Heart right ventricle (tissue), 16 donors: Measurements from ENCODE around the gene SPNS2. TPM values are rescaled to one million over a fixed set of nuclear protein-coding genes. Genes with fewer than 3 reads are reported as not detected.

Source experiments
- ATAC-seq, 8 donors: fragments of 200-7000 bp; cut with Tn5 transposase; one replicate each; pipeline ENCODE4 v1.9.1; 2020; ENCODE audit warnings: mild to moderate bottlenecking in 8 of 8, moderate library complexity in 8 of 8, moderate number of reproducible peaks in 1 of 8
- DNase-seq, 2 donors: peaks; one replicate each; pipeline ENCODE4 v3.0.0-alpha.2; 2020
- H3K27ac ChIP-seq, 10 donors: fragments of 200-600 bp; sonication (generic) in 2 of 10; one replicate each; pipeline versions ENCODE4 v1.5.0 to v1.8.0; 2020 to 2022; ENCODE audit warnings: mild to moderate bottlenecking in 3 of 10
- H3K27me3 ChIP-seq, 7 donors: fragments of 200-600 bp; one replicate each; pipeline ENCODE4 v1.8.0; 2021 to 2022; ENCODE audit warnings: mild to moderate bottlenecking in 2 of 7
- H3K36me3 ChIP-seq, 9 donors: fragments of 200-600 bp; sonication (generic) in 1 of 9; one replicate each; pipeline versions ENCODE4 v1.5.0 to v1.8.0; 2020 to 2022; ENCODE audit warnings: mild to moderate bottlenecking in 2 of 9
- H3K4me1 ChIP-seq, 9 donors: fragments of 200-600 bp; sonication (generic) in 1 of 9; one replicate each; pipeline versions ENCODE4 v1.5.0 to v1.8.0; 2020 to 2022; ENCODE audit warnings: mild to moderate bottlenecking in 4 of 9
- H3K4me3 ChIP-seq, 10 donors: fragments of 200-600 bp; sonication (generic) in 2 of 10; one replicate each; pipeline versions ENCODE4 v1.5.0 to v1.8.0; 2020 to 2022; ENCODE audit warnings: mild to moderate bottlenecking in 7 of 10, moderate library complexity in 2 of 10
- H3K9me3 ChIP-seq, 11 donors: fragments of 200-600 bp in 10 of 11; sonication (generic) in 2 of 11; one replicate each; pipeline versions ENCODE4 v1.5.0 to v1.8.0; 2013 to 2022; ENCODE audit warnings: mild to moderate bottlenecking in 2 of 11, control low read depth in 1 of 11, moderate library complexity in 1 of 11
- CTCF ChIP-seq, 9 donors: fragments of 200-600 bp; sonication (generic) in 2 of 9; IDR thresholded peaks; one replicate each; pipeline versions ENCODE4 v1.5.0 to v1.8.0; 2021 to 2022; ENCODE audit warnings: antibody characterized with exemption in 9 of 9, mild to moderate bottlenecking in 5 of 9, moderate library complexity in 1 of 9
- WGBS, 2 donors: extraction: QIAGEN DNeasy Blood & Tissue Kit; methylation state at CpG; one replicate each; pipeline ENCODE4 v1.1.7; 2013; ENCODE audit warnings: inconsistent platforms in 1 of 2; 5-methylcytosine and 5-hydroxymethylcytosine counted together
- intact Hi-C, 10 donors: fragments of 100-400 bp; cut with DNase I; formaldehyde crosslinking; loops; one replicate each; pipeline versions ENCODE4 v1.11.1 to v1.14.2; 2022
- polyA plus RNA-seq, 2 donors: library from polyadenylated mRNA; stranded (reverse); fragments of 200-250 nt; gene quantifications; one replicate each; pipeline ENCODE4 v1.2.3, GENCODE V29; 2013
- total RNA-seq, 10 donors: library from RNA; stranded (reverse); fragmentation: NEBNext Ultra II Directional in 3 of 10; extraction: Animal tissue kit (Norgen Biotek cat#: 25700) in 3 of 10; gene quantifications; one replicate each; pipeline versions ENCODE4 v1.2.1 to v1.2.4, GENCODE V29; 2021 to 2023
- donor health status: Arrhythmogenic right ventricular cardiomyopathy.
- donor health status: ischemic (EF 13 %, LVEDD 7.1; RV severe dilation, severe dysfunction).
- donor health status: healthy with polysubstance abuse.
- donor health status: DM: no; HTN: yes; CAD: no.
- donor health status: DM: no; HTN: no; CAD: no.
- donor health status: ischemic (EF 25% LVEDD 6.9; RV normal size, moderate dysfunction).
- donor health status: ischemic (EF 25% LVEDD 5.7; RV mildly dilated, moderate dysfunction).
- donor health status: healthy.
- donor health status: DM: yes; HTN: yes; CAD: no.
- donor health status: Ischemic cardiomyopathy.
- donor health status: ischemic (EF 35%, LVEDD 5.7; RV mildly dilated, moderate dysfunction).
- donor health status: nonischemic (EF 11% LVEDD 7.7; RV severe dilation, severe dysfunction).
- donor health status: DM: yes; HTN: yes; CAD: no.
- donor health status: PGD.
- donor health status: ischemic (EF 29% LVEDD 5.4; RV normal size, mild dysfunction).
- donor health status: nonischemic (EF 23%, LVEDD 6.1; RV moderate dilation, normal function).

The SPNS2 gene
- total and polyA plus RNA-seq, 12 donors: 4.5 to 27.7 (median 9.8) TPM

DNA sequence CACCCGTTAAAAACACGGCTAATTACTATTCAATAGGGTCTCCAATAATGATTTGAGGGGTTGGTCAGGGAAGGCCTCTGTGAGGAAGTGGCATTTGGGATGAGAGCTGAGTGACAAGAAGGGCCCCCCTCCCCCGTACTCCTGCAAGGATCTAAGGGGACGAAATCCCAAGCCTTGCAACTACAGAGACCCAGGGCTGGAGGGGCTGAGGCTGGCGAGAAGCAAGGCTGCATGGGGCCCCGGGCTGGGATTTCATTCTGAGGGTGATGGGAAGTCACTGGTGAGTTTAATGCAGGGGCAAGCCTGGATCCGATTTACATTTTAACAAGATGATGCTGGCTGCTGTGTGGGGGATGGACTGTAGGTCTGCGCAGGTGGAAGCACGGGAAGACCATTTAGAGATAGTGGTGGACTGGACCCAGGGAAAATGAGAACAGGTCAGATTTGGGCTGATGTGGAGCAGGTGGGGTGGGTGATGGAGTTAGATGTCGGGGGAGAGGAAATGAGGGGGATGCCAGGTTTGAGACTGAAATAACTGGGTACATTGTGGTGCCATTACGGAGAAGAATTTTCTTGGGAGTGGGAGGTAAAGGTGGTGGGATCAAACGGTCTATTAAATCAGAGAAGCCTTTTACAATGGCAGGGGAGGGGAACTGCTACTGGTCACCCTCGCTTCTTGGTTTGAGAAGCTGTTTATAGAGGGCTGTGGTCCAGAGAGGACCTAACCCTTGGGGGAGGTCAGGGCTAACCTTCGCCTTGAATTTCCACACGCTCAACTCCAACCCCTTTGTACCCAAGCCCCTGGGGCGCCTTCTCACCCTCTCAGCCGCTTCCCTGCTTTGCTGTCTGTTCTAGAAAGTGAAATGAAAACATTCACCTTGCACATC is 57.4 kb downstream of the SPNS2 start:
- H3K27me3 ChIP-seq: no peaks in the 10 kb centered on the region
- no peak for TF ChIP-seq CTCF (IDR thresholded peaks at IDR 0.05)
- intact Hi-C loops: loop anchor here in 3 of 10 donors (5.0 to 10.0 kb wide), 2 partner anchors 61 to 134 kb away; partner anchors contain the start of gene SPNS2 (in 1 of the 3)
- ATAC-seq (no peak), DNase-seq (no peak)
- H3K36me3 ChIP-seq: peaks cover 0 to 31% (median 11%) of the 10 kb centered on the region in 9 donors
- H3K4me1 ChIP-seq: peaks cover 7 to 24% (median 21%) of the 10 kb centered on the region in 9 donors
- H3K27ac ChIP-seq: peak overlapping the region; percentile 49 to 92 (median 88)
- no peaks in the 10 kb centered on the region for H3K9me3 ChIP-seq
- WGBS, 2 donors: 65 to 66% methylated on average over 17 of the region's 17 CpGs
- peak overlapping the region; percentile 44 to 96 (median 78) for H3K4me3 ChIP-seq

DNA sequence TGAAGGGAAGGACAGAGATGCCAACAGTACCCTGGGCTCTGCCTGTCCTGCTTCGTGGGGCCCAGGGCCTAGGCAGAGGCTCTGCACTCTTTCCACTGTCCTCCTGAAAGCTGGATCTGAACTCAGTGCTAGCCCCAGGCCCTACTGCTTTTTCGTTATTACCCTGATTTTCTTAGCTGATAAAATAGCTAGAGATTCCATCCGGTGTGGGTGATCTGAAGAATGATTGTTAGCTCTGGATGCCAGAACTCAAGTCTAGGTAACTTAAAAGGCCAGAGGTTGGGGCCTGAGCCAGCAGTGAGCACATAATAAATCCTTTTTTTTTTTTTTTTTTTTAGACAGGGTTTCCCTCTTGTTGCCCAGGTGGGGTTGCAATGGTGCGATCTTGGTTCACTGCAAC is 58.3 kb downstream of the SPNS2 start:
- no peak for TF ChIP-seq CTCF (IDR thresholded peaks at IDR 0.05)
- no peak overlapping the region for H3K4me3 ChIP-seq
- H3K9me3 ChIP-seq: no peaks in the 10 kb centered on the region
- H3K36me3 ChIP-seq: peaks cover 0 to 22% (median 5%) of the 10 kb centered on the region in 9 donors
- intact Hi-C loops: loop anchor here in 3 of 10 donors (5.0 to 10.0 kb wide), 2 partner anchors 62 to 135 kb away; partner anchors contain the start of gene SPNS2 (in 1 of the 3)
- no peaks in the 10 kb centered on the region for H3K27me3 ChIP-seq
- H3K4me1 ChIP-seq: peaks cover 7 to 24% (median 22%) of the 10 kb centered on the region in 9 donors
- H3K27ac ChIP-seq: no peak overlapping the region
- no peak for DNase-seq
- 91 to 95% methylated on average over 4 of the region's 4 CpGs for WGBS, 2 donors
- no peak for ATAC-seq

DNA sequence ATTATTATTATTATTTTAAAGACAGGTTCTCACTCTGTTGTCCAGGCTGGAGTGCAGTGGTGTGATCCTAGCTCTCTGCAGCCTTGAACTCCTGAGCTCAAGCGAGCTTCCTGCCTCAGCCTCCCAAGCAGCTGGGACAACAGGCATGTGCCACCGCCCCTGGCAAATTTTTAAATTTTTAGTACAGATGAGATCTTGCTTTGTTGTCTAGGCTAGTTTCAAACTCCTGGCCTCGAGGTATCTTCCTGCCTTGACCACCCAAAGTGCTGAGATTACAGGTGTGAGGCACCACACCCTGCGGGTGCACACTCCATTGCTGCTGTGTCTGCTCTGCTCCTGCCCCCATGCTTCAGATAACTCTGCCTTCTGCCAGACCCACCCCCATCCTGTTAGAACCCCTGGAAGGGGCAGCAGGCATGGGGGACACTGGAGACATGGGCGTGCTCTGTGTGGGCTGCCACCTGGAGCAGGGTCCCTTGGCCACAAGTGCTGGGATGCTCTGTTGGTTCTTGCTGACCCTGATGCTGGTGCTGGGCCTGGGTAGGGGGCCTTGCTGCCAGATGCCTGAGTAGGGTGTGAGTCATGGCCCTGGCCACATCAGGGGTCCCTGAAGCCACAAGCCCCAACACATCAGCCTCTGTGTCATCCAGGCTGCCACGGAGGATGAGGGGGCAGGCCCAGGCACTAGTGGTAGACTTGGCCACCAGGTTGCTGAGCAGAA is 59.1 kb downstream of the SPNS2 start:
- no peak overlapping the region for H3K4me3 ChIP-seq
- DNase-seq (no peak), ATAC-seq (no peak)
- H3K9me3 ChIP-seq: no peaks in the 10 kb centered on the region
- no peaks in the 10 kb centered on the region for H3K27me3 ChIP-seq
- H3K36me3 ChIP-seq: peaks cover 0 to 14% (median 0%) of the 10 kb centered on the region in 9 donors
- H3K27ac ChIP-seq: no peak overlapping the region
- TF ChIP-seq CTCF (IDR thresholded peaks at IDR 0.05): no peak
- intact Hi-C loops: loop anchor here in 3 of 10 donors (5.0 to 10.0 kb wide), 2 partner anchors 63 to 135 kb away; partner anchors contain the start of gene SPNS2 (in 1 of the 3)
- peaks cover 7 to 32% (median 27%) of the 10 kb centered on the region in 9 donors for H3K4me1 ChIP-seq
- 82 to 92% methylated on average over 6 of the region's 6 CpGs for WGBS, 2 donors

DNA sequence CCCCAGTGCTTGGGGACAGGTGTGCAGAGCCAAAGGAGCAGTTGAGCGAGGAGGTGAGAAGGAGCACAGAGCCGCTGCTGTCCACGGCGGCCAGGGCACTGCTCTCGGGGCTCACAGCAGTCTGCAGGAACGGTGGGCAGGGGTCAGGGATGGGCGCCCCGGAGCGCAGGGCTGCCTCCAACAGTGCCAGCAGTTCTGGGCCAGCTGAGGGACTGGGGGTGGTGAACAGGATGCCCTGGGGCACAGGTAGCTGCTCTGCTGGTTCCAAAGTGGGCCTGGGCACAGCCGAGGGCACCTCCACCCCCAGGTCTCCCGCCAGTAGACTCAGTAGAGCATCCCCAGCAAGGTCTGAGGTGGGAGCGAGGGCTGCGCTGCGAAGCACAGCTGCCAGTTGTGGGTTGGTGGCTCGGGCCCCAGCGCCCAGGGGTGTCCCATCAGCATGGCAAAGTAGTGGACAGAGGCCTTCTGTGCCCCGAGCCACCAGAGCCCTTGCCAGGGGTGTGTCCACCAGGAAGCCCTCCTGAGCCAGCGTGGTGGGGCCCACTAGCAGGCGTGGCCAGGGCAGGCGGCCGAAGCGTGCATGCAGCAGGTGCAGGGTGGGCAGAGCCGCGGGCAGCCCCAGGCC is 59.8 kb downstream of the SPNS2 start:
- Histone ChIP-seq H3K36me3 (peaks cover 0 to 7% (median 0%) of the 10 kb centered on the region in 9 donors), H3K27me3 (no peaks in the 10 kb centered on the region), H3K27ac (no peak overlapping the region), H3K4me1 (peaks cover 7 to 34% (median 28%) of the 10 kb centered on the region in 9 donors), H3K9me3 (no peaks in the 10 kb centered on the region), H3K4me3 (no peak overlapping the region)
- no peak for TF ChIP-seq CTCF (IDR thresholded peaks at IDR 0.05)
- no peak for ATAC-seq
- 94 to 96% methylated on average over 24 of the region's 24 CpGs for WGBS, 2 donors
- intact Hi-C loops: loop anchor here in 3 of 10 donors (5.0 to 10.0 kb wide), 2 partner anchors 64 to 136 kb away; partner anchors contain the start of gene SPNS2 (in 1 of the 3)
- DNase-seq: no peak
